GM10248 (cell line): Measurements from ENCODE around the gene MITF.

Experiments
- CTCF ChIA-PET: fragments of 300-600 bp; sonication (Branson Sonifier 250); formaldehyde crosslinking; extraction: SDS; loops from one replicate; lab custom pipeline; 2021; ENCODE audit warnings: antibody characterized with exemption; lab: Yijun Ruan, JAX
- POLR2A ChIA-PET: fragments of 350-650 bp; sonication (Branson Sonifier 250); formaldehyde crosslinking; extraction: SDS; loops from one replicate; lab custom pipeline; 2020; ENCODE audit warnings: antibody characterized with exemption; lab: Yijun Ruan, JAX
- DNase-seq: peaks from one replicate; pipeline ENCODE4 v3.0.0; 2012; ENCODE audit errors: extremely low spot score
- CTCF ChIP-seq: IDR thresholded peaks from 2 replicates; pipeline ENCODE4 v1.5.1; 2012; ENCODE audit warnings: mild to moderate bottlenecking, low read depth; ENCODE audit errors: extremely low read depth, missing control alignments, control extremely low read depth

Gene MITF

GRCh38 chr3:69998759-69999139 lies 259.5 kb downstream of the MITF start:
- no peak for DNase-seq
- POLR2A ChIA-PET = no interaction called here
- no peak for TF ChIP-seq CTCF
- CTCF ChIA-PET = interaction anchor here (1.1 to 1.3 kb wide), 3 partner anchors 10 to 92 kb away, joined by 3 read pairs; no protein-coding TSS in a partner anchor

GRCh38 chr3:69999140-70000027 lies 260.1 kb downstream of the MITF start, which contains the start of gene SAMMSON:
SAMMSON (plus strand) TSS chr3:69999733.
- TF ChIP-seq CTCF = no peak

GRCh38 chr3:70000028-70000410 lies 260.8 kb downstream of the MITF start:
- CTCF ChIA-PET = interaction anchor here (3.6 kb wide), 1 partner anchor 9 kb away, joined by 13 read pairs; no protein-coding TSS in a partner anchor

More at GRCh38 chr3:69999140-70000027, 260.1 kb downstream of the MITF start, which contains the start of gene SAMMSON:
- CTCF ChIA-PET = interaction anchor here (1.3 to 3.6 kb wide), 2 partner anchors 9 to 13 kb away, joined by 3 to 13 read pairs; no protein-coding TSS in a partner anchor
- no peak for DNase-seq
- POLR2A ChIA-PET = no interaction called here

GRCh38 chr3:70000563-70001081 lies 261.4 kb downstream of the MITF start:
- no peak for TF ChIP-seq CTCF
- CTCF ChIA-PET = interaction anchor here (3.6 kb wide), 1 partner anchor 10 kb away, joined by 13 read pairs; no protein-coding TSS in a partner anchor
- no peak for DNase-seq
- POLR2A ChIA-PET = no interaction called here

More at GRCh38 chr3:70000028-70000410, 260.8 kb downstream of the MITF start:
- DNase-seq = no peak
- POLR2A ChIA-PET = no interaction called here
- TF ChIP-seq CTCF = no peak

- no peak for TF ChIP-seq CTCF
- ChIA-PET CTCF (interaction anchor here (1.4 kb wide), 1 partner anchor 12 kb away, joined by 4 read pairs; no protein-coding TSS in a partner anchor), POLR2A (no interaction called here)
These were observed 263.9 kb downstream of the MITF start for GRCh38 chr3:70003119-70003518.

GRCh38 chr3:70006089-70006488 lies 266.8 kb downstream of the MITF start:
- ChIA-PET CTCF (no interaction called here), POLR2A (no interaction called here)
- DNase-seq = no peak
- TF ChIP-seq CTCF = no peak

More at GRCh38 chr3:70003119-70003518, 263.9 kb downstream of the MITF start:
- no peak for DNase-seq
